Measurements from ENCODE around the gene LCNL1.
"Not testable (repeated sequence)": the region's sequence is repeated elsewhere in the genome, so short reads cannot be mapped to it uniquely, and the experiment has no call there.

LCNL1 gene

DNA sequence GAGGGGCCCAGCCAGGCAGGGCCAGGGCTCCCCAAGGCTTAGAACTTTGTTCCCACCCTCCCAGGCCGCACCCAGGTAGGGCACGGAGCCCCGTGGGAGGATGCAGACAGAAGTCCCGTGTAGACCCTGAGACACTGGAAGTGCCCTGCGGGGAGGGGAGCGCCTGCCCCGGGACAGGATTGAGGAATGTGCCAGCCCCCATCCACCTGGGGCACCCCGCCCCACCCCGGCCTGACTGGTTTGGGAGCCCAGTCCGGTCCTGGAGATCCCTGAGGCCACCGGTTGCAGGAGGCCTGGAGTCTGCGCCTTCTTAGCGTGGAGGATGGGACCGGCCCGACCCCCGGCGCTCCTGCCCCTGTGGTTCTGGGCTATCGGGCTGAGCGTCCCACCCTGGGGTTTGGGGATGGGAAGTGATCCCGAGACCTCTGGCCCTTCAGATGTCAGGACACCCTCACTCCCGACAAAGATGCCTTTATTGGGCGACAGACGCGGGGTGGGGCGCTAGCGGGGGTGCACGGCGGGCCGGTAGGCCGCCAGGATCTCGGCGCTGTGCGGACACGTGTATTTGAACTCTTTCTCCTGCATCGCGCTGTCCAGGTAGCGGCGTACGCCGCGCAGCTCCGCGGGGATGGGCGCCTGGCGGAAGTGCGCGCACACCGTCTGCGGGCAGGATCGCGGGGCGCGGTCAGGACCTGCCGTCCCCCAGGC is 11.5 kb downstream of the LCNL1 start:
- DNase-seq (ENCODE audit: low read depth, low spot score) = no peak

GRCh38 chr9:136994888-136995230 is 12.1 kb downstream of the LCNL1 start:
- no peak for DNase-seq (ENCODE audit: low read depth, low spot score)

DNA sequence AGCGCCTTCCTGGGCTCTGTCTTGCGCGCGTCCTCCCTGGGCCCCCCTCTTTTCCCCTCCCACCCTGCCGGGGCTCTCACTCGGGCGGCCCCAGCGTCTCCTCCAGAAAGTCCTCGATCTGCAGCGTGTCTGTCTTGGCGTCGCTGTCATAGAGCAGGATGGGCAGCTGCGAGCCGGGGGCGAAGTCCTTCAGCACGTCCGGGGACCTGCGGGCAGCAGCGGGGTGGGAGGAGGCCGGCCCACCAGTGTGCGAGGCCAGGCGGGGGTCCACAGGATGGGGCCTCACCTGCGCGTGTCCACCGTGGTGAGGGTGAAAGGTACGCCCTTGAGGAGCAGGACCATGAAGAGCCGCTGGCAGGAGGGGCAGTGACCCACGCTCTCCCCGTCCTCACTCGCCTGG is 12.6 kb downstream of the LCNL1 start:
- no peak for DNase-seq (ENCODE audit: low read depth, low spot score)

DNA sequence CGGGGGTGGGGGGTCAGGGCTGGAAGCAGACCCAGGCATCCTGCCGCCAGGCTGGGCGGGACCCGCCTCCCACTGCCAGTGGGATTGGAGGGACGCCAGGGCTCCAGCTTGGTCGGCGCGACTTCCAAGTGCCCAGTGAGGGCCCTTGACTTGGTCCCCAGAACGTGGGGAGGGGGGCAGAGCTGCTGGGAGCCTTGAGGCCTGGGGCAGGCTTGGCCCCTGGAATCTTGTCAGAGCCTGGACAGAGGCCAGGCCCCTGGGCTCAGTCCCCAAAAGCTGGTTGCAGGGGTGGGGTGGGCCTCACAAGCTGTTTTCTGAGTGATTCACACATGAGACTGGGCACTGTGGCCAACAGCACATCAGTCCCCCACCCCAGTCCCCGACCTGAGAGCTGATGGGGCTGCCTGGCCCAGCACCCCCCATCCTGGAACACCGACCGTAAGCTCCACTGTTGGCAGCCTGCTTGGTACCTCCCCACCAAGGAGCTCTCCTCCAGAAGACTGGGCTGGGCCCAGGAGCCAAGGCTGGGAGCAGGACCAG is 13.0 kb downstream of the LCNL1 start:
- no peak for DNase-seq (ENCODE audit: low read depth, low spot score)

GRCh38 chr9:136996361-136997292 is 13.8 kb downstream of the LCNL1 start, which contains the start of gene CLIC3:
Gene CLIC3 (minus strand): TSS chr9:136996568. CDS start chr9:136996543, 25 bp downstream.
- DNase-seq (ENCODE audit: low read depth, low spot score) = no peak

- DNase-seq (ENCODE audit: low read depth, low spot score) = no peak
Measured at GRCh38 chr9:136997371-136997770, 14.6 kb downstream of the LCNL1 start.

GRCh38 chr9:136997830-136998234 is 15.0 kb downstream of the LCNL1 start:
- no peak for DNase-seq (ENCODE audit: low read depth, low spot score)

- DNase-seq (ENCODE audit: low read depth, low spot score) = no peak
Measured at GRCh38 chr9:137000177-137000930, 17.6 kb downstream of the LCNL1 start.

GRCh38 chr9:137001857-137002645 is 19.3 kb downstream of the LCNL1 start:
- DNase-seq (ENCODE audit: low read depth, low spot score) = no peak

GRCh38 chr9:137002646-137003041 is 19.9 kb downstream of the LCNL1 start:
- DNase-seq (ENCODE audit: low read depth, low spot score) = no peak

GRCh38 chr9:137004285-137004684 is 21.5 kb downstream of the LCNL1 start:
- DNase-seq (ENCODE audit: low read depth, low spot score) = not testable (repeated sequence)

GRCh38 chr9:137006116-137007003 is 23.6 kb downstream of the LCNL1 start:
- DNase-seq (ENCODE audit: low read depth, low spot score) = no peak

DNA sequence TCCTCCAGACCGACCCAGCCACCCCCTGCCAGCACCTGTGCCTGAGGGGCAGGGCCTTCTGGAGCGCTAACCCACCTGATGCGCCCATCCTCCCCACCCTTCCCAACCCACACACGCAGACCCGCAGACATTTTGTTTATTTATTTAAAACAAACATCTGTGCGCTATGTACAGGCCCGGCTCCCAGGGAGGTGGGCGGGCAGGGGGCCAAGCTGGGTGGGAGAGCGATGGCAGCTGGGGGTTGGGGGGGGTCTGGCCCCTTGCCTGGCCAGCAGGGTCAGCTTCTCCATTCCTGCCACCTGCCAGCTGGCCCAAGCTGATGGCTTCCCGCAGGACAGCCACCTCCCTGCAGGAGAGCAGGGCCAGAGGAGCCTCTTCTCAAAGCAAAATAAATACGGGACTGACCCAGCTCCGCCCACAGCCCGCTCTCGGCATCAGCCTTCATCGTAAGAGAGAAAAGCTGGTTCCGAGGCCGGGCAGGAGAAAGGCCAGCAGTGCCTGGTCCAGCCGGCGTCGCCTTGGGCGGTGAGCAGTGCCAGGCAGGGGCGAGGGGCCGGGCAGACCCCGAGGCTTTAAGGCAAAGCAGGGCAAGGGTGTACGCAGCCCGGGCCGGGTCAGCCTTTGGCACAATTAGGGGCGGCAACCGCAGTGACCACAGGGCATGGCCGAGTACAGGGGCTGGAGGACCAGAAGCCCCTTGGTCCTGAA is 24.5 kb downstream of the LCNL1 start:
- no peak for DNase-seq (ENCODE audit: low read depth, low spot score)

GRCh38 chr9:137007816-137008270 is 25.1 kb downstream of the LCNL1 start:
- no peak for DNase-seq (ENCODE audit: low read depth, low spot score)

- no peak for DNase-seq (ENCODE audit: low read depth, low spot score)
Measured at GRCh38 chr9:137008312-137008711, 25.5 kb downstream of the LCNL1 start.

GRCh38 chr9:137009217-137009616 is 26.4 kb downstream of the LCNL1 start:
- DNase-seq (ENCODE audit: low read depth, low spot score) = no peak

GRCh38 chr9:137009938-137010732 is 27.3 kb downstream of the LCNL1 start:
- no peak for DNase-seq (ENCODE audit: low read depth, low spot score)

DNA sequence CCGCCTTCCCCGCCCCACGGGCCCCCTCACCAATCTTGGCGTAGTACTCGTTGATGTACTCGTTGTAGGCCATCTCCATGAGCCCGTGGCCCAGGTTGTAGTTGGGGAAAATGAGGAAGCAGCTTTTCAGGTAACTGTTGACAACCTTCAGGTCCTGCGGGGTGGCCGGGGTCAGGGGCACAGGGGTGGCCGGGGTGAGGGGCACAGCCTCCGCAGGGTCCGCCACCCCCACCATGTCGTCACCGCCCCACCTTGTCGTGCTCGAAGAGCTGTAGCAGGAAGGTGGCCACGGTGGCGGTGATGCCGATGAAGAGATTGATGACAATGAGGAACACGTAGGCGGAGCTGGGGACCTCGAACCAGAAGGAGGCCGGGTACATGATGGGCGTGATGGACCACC is 28.4 kb downstream of the LCNL1 start:
- DNase-seq (ENCODE audit: low read depth, low spot score) = no peak
